ENCODE results near the gene SALL4.

GRCh38 chr20:51772236-51772635 lies 30.1 kb downstream of the SALL4 start:
- TF ChIP-seq POLR2A (IDR thresholded peaks at IDR 0.05), result no peak
- TF ChIP-seq CTCF (IDR thresholded peaks at IDR 0.05), result no peak
